HG02981 (cell line): ENCODE measurements around the gene RBMXL3.

Experiments used
- ATAC-seq: cut with Tn5 transposase; IDR thresholded peaks from one replicate; pipeline ENCODE4 v1.9.1; 2021; ENCODE audit warnings: mild to moderate bottlenecking, moderate library complexity; ENCODE audit not compliant: unreplicated experiment

The RBMXL3 gene

DNA sequence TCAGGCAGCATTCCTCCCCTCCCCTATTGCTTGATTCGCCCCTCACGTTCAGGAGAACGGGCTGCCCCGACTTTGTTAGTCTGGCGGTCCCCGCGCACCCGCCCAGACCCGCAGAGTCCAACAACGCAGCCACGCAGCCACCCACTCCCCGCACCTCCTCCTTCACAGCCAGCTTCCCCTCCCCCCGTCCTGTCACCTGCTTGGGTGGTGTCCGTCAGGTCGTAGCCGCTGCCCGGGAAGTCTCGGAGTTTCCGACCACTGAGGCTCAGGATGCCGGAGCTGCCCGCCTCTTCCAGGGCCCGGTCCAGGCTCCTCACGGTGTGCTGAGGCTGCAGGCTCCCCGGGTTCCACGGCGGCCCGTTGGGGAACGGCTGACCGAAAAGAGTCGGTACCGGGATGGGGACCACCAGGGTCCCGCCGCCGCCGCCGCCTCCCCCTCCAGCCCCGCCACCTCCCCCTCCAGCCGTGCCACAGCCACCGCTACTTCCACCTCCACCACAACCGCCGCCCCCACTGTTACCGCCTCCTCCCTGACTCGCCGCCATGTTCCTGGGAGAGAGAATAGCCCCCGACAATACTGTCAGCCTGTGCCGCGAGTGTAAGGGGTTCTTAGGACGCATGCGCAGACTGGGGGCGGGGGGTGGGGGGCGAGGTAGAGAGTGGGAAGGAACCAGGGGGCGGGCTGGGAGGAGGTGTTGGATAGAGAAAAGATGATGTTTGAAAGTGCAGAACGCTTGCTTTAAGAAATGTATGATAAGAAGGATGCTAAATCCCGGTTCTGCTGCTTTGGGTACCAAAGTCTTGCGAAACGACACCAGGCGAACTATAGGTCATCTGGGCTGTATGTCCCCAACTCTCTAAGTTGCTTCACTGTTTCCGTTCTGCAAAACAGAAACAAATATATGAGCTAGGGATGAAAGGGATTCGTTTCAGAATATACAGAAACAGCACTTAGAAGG is 44.6 kb downstream of the RBMXL3 start, which contains the start of gene LRCH2:
TSS of gene LRCH2 (minus strand) at position 600 of the 959 bp plus-strand sequence. CDS start at position 545, 55 bp downstream.
- no peak for ATAC-seq

DNA sequence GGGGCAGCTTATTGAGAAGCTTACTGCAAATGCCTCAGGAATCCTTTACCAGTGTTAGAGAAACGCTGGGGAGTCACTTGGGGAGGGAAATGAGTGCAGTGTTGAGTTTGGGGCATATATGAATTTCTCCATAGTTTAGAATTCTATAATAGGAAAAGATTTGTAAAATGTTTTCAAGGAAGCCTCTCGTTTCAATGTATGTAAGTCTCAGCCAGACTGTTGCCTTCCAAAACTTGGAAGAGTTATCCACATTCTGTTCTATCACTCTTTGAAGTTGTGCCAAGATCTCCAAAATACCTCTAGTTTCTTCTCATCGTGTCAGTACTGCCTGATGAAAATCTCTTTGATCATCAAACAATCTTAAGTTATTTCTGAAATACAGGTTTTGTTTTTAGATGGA is 45.3 kb downstream of the RBMXL3 start:
- no peak for ATAC-seq

DNA sequence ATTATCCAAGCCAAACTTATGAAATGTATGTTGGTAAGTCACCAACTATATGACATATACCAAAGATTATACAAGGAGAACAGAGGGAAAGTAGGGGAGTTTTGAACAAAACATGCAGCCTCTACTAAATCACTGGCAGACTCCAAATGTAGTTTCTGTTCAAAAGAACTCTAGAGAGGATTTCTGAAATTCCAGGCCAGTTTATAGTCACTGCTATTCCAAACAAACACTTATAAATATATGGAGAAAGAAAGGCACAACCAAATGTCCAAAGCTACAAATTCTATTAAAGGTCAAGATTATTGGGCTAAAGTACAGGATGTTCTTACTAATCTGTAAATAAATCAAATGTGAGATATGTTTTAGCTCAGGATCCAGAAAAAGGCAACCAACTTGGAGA is 47.4 kb downstream of the RBMXL3 start:
- ATAC-seq: no peak

DNA sequence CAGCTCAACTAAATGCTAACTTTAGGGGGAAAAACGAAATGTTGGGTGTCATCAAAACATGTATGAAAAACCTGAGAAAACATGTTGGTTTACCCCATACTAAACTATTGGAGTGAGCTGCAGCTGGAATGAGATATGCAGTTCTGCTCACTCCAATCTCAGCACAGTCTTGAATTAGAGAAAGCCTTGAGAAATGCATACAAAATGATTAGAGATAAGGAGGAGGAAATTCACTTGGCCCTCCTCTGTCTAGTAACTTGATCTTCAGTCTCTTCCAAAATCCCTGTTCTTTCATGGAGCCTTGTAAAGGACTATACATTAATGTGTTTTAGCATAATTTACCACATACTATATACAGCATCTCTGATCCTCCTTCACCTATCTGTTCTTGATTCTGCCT is 47.8 kb downstream of the RBMXL3 start:
- ATAC-seq: no peak
